Measurements from ENCODE around the gene LRPAP1. TPM values are rescaled to one million over a fixed set of nuclear protein-coding genes. Genes with fewer than 3 reads are reported as not detected.
"Not testable (repeated sequence)": the region's sequence is repeated elsewhere in the genome, so short reads cannot be mapped to it uniquely, and the experiment has no call there.

Gene LRPAP1
- total RNA-seq, 1 donor from 2014 or later, result 195 TPM

- DNase-seq, result no peak
These were observed 69.9 kb downstream of the LRPAP1 start for GRCh38 chr4:3462321-3462789.

GRCh38 chr4:3461515-3462291 is 70.5 kb downstream of the LRPAP1 start:
- peak; percentile 86 for ATAC-seq

More at GRCh38 chr4:3462321-3462789, 69.9 kb downstream of the LRPAP1 start:
- Histone ChIP-seq H3K36me3 (no peaks in the 10 kb centered on the region), H3K9me3 (no peaks in the 10 kb centered on the region), H3K4me3 (no peak overlapping the region), H3K27me3 (peaks cover 34% of the 10 kb centered on the region), H3K4me1 (peaks cover 5% of the 10 kb centered on the region), H3K27ac (no peak overlapping the region)
- TF ChIP-seq CTCF (IDR thresholded peaks at IDR 0.05), result no peak
- intact Hi-C loops (cut with DNase I), result no loop called here
- ATAC-seq, result no peak

GRCh38 chr4:3460926-3461325 is 71.3 kb downstream of the LRPAP1 start:
- H3K4me1 ChIP-seq, result peaks cover 5% of the 10 kb centered on the region
- no peak overlapping the region for H3K4me3 ChIP-seq
- TF ChIP-seq CTCF (IDR thresholded peaks at IDR 0.05), result no peak
- peak overlapping the region; percentile 36 for H3K27ac ChIP-seq
- H3K36me3 ChIP-seq, result no peaks in the 10 kb centered on the region
- peaks cover 25% of the 10 kb centered on the region for H3K27me3 ChIP-seq
- H3K9me3 ChIP-seq, result no peaks in the 10 kb centered on the region
- ATAC-seq (no peak), DNase-seq (no peak)
- intact Hi-C loops (cut with DNase I), result no loop called here

More at GRCh38 chr4:3461515-3462291, 70.5 kb downstream of the LRPAP1 start:
- Histone ChIP-seq H3K4me3 (no peak overlapping the region), H3K27ac (peak overlapping the region; percentile 36), H3K36me3 (no peaks in the 10 kb centered on the region), H3K27me3 (peaks cover 33% of the 10 kb centered on the region), H3K4me1 (peaks cover 5% of the 10 kb centered on the region), H3K9me3 (no peaks in the 10 kb centered on the region)
- peak; percentile 87 for DNase-seq
- no peak for TF ChIP-seq CTCF (IDR thresholded peaks at IDR 0.05)
- intact Hi-C loops (cut with DNase I), result no loop called here

- H3K27ac ChIP-seq; H3K36me3 ChIP-seq; DNase-seq; H3K9me3 ChIP-seq; H3K4me3 ChIP-seq; intact Hi-C loops (cut with DNase I); ATAC-seq; H3K4me1 ChIP-seq: not testable (repeated sequence)
- H3K27me3 ChIP-seq, result peaks cover 13% of the 10 kb centered on the region
These were observed 73.1 kb downstream of the LRPAP1 start for GRCh38 chr4:3459156-3459555.

- intact Hi-C loops (cut with DNase I), result no loop called here
- H3K27ac ChIP-seq, result no peak overlapping the region
- no peak overlapping the region for H3K4me3 ChIP-seq
- peaks cover 5% of the 10 kb centered on the region for H3K4me1 ChIP-seq
- H3K36me3 ChIP-seq, result no peaks in the 10 kb centered on the region
- no peaks in the 10 kb centered on the region for H3K9me3 ChIP-seq
- ATAC-seq (no peak), DNase-seq (no peak)
- TF ChIP-seq CTCF (IDR thresholded peaks at IDR 0.05), result no peak
- H3K27me3 ChIP-seq, result peaks cover 5% of the 10 kb centered on the region
These were observed 73.9 kb downstream of the LRPAP1 start for GRCh38 chr4:3458371-3458770.

GRCh38 chr4:3455596-3455995 is 76.6 kb downstream of the LRPAP1 start:
- H3K27ac ChIP-seq; ATAC-seq; H3K4me1 ChIP-seq; DNase-seq; H3K9me3 ChIP-seq; H3K27me3 ChIP-seq; H3K4me3 ChIP-seq; intact Hi-C loops (cut with DNase I); H3K36me3 ChIP-seq: not testable (repeated sequence)

Other genes starting within 250 kb of the LRPAP1 start
- 58.2 TPM for gene RGS12, start 239.4 kb downstream of the LRPAP1 start, total RNA-seq
- gene HGFAC, start 90.5 kb downstream of the LRPAP1 start, total RNA-seq, result 1.2 TPM
- gene DOK7, start 69.1 kb downstream of the LRPAP1 start, total RNA-seq, result 3.6 TPM
- 7.3 TPM for gene ADRA2C, start 234.0 kb upstream of the LRPAP1 start, total RNA-seq